HTR-8/SVneo (cell line): ENCODE data around the gene AMBRA1.
A peak's percentile ranks its signal among the peaks of the same experiment; 100 is the strongest.
"Not testable (repeated sequence)": the region's sequence is repeated elsewhere in the genome, so short reads cannot be mapped to it uniquely, and the experiment has no call there.

ENCODE experiments used
- DNase-seq: peaks from one replicate; pipeline ENCODE4 v3.0.0; 2011; ENCODE audit warnings: low spot score, mixed read lengths; ENCODE audit not compliant: insufficient read length
- FAIRE-seq: peaks from 2 replicates; lab custom pipeline; 2011; peaks lifted over from hg19 to GRCh38; lab: Jason Lieb, UNC

The AMBRA1 gene

DNA sequence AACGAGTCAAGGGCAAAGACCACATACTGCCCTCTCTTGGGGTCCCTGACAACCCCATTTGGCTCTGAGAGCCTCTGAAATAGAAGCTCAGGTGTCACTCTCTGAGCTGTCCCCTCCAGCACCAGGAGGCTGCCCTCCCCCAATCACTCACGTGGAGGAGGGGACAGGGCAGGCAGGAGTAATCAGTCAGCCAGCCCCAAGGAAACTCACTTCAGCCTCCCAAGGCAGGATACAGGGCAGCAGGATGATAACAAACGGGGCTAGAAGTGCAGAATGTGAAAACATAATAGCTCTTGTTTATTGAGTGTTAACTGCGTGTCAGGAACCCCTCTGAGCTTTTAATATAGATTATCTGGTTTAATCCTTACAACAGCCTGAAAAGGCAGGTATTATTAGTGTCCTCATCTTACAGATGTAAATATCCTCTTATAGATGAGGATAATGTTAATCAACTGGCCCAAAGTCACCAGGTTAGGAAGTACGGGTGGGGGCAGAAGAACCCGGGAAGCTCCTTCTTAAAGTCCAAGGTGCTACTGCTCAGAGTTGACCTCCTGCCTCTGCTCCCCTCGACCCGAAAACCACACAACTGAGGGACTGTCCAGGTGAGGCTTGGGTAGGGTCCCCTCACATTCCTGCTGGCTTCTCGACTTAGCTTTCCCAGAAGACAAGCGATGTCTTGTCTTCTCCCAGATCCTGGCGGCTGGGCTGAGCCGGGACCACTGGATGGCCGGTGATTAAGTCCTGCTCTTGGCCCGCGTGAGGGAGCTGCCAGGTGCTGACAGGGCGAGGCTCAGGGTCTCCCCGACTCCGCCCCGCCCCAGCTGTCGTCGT is 205.0 kb downstream of the AMBRA1 start:
- DNase-seq (no peak), FAIRE-seq (peak; percentile 16)

DNA sequence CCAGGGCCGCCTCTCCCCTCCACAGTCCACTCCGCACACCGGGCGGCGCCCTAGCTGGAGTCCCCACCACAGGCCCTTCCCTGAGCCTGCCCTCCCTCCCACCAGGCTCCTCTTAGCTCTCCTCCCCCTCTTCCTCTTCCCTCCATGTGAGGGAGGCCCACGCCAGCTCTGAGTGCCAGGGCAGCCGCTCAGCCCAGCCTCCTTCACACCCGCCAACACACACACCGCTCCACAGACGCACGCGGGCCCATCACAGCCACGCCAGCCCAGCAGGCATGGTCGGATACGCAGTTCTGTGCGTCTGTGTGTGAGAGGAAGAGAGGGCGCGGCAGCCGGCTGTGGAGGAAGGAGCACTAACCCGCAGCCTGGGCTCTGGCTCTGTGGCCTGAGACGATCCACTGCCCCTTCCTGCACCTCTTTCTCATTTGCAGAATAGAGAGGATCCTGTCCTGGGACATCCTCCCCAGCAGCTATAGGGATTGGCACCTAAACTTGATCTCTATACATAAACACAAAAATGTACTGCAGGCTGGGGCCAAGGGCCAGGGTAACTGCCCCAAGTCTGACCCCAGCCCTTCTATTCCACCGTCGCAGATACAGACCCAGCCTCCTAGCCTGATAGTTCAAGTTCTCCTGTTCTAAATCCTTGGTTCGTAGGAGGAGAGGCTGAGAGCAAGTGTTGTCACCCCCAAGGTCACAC is 205.8 kb downstream of the AMBRA1 start:
- no peak for FAIRE-seq
- DNase-seq, result no peak

DNA sequence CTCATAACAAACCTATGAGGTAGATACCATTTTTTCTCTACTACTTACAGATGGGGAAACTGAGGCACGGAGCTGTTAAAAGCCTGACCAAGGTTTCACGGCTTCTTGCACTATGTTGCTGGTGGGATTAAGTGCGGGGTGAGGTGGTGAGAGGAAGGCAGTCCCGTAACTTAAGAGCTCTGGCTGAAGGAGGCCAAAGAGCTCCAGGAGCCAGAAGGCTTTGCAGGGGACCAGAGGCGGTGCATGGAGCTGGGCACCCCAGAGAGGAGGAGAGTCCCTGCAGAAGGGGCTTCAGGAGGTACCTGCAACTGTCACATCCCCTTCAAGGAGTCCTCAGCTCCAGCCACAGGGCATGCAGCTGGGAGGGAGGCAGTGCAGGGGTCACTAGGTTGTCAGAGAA is 206.4 kb downstream of the AMBRA1 start:
- no peak for FAIRE-seq

DNA sequence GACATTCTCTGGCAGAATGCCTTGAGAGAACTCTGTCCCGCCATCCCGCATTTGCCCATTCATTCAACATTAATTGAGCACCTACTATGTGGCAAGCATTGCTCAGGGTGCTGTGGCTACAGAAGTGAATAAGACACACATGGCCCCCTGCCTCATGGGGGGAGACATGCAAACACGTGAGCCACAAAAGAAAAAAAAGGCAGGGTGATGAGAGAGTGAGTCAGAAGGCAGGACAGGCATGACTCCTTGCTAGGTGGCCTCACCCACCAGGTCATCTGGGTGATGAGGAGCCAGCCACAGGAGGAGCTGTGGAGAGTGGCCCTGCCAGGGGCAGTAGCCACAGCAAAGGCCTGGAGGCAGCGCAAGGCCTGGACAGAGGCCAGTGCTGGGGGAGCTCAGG is 207.1 kb downstream of the AMBRA1 start:
- DNase-seq (no peak), FAIRE-seq (no peak)

More for the DNA sequence above, 206.4 kb downstream of the AMBRA1 start:
- DNase-seq, result no peak

DNA sequence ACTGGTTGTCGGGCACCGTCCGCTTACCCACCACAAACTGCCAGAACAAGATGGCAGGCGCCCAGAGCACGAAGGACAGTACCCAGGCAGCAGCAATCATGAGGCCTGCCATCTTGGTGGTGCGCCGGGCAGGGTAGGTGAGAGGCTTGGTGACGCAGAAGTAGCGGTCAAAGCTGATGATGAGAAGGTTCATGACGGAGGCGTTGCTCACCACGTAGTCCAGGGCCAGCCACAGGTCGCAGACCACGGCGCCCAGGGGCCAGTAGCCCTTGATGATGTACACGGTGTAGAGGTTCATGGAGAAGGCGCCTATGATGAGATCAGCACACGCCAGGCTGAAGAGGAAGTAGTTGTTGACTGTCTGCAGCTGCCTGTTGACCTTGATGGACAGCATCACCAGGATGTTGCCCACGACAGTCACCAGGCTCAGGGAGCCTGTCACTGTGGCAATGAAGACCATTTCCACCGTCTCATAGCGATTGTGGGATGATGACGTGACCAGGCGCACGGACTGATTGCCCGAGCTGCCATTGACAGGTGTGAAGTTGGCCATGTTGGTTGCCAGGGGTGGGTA is 207.7 kb downstream of the AMBRA1 start:
- DNase-seq (no peak), FAIRE-seq (no peak)

DNA sequence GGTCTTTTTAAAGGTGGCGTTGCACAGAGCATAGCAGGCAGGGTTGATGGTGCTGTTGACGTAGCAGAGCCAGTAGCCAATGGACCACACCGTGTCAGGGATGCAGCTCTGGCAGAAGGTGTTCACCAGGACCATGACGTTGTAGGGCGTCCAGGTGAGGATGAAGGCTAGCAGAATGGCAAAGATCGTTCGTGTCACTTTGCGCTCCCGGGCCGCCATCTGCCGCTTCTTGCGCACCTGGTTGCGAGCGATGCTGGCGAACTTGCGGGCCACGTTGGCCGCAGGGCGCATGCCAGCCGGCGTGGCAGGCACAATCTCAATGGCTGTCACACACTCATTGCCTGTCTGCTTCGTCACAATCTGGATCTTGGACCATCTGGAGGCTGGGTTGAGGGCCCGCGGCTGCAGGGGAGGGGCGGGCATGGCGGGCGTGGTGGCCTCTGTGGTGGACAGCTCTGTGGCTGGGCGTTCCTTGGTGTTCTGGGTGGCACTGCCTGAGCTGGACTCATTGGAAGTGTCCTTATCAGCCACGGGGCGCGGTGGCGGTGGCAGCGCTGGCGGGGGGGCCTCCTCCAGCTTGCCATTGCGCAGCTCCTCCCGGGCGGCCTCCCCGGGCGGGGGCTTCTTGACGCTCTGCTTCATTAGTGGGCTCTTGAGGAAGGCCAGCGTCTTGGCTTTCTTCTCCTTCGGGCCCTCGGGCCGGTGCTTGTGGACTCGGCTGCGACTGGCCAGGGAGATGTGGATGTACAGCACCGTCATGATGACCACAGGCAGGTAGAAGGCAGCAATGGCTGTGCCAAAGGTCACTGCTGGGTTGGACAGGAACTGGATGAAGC is 208.4 kb downstream of the AMBRA1 start:
- no peak for DNase-seq
- FAIRE-seq, result no peak

DNA sequence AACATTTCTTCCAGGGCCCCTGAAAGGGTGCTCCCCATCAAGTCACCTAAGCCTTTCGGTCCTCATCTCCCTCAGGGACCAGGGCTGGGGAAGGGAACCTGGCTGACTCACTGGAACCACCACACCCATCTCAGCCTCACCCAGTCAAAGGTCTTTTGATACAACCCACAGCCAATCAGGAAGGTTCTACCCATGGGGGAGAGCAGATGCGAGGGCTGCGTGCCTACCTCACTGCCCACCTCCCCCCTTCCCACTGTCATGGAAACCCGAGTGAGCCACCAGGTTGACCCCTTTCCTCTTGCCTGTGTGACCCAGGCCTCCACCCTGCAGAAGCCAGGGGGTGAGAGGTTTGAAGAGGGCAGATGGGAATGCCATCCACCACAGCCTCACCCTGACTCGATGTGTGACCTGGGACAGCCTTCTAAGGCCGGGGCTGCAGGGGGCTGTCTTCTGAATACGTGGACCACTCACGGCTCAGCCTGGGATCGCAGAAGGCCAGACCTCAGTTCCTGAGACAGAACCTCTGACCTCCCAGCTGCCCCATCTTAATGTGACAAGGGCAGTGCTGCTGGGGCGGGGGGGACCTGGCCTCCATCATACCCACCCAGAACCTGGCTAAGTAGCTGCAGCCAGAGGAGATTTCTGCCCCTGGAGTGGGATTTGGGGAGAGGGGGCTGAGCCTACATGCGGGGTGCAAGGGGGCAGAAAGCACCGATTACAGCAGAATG is 209.7 kb downstream of the AMBRA1 start:
- no peak for FAIRE-seq
- DNase-seq, result no peak

DNA sequence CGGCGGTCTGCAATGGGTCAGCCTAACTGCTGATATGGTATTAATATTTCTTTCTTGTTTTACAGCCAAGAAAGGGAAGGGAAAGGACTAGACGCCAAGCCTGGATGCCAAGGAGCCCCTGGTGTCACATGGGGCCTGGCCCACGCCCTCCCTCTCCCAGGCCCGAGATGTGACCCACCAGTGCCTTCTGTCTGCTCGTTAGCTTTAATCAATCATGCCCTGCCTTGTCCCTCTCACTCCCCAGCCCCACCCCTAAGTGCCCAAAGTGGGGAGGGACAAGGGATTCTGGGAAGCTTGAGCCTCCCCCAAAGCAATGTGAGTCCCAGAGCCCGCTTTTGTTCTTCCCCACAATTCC is 210.4 kb downstream of the AMBRA1 start:
- no peak for DNase-seq
- no peak for FAIRE-seq

DNA sequence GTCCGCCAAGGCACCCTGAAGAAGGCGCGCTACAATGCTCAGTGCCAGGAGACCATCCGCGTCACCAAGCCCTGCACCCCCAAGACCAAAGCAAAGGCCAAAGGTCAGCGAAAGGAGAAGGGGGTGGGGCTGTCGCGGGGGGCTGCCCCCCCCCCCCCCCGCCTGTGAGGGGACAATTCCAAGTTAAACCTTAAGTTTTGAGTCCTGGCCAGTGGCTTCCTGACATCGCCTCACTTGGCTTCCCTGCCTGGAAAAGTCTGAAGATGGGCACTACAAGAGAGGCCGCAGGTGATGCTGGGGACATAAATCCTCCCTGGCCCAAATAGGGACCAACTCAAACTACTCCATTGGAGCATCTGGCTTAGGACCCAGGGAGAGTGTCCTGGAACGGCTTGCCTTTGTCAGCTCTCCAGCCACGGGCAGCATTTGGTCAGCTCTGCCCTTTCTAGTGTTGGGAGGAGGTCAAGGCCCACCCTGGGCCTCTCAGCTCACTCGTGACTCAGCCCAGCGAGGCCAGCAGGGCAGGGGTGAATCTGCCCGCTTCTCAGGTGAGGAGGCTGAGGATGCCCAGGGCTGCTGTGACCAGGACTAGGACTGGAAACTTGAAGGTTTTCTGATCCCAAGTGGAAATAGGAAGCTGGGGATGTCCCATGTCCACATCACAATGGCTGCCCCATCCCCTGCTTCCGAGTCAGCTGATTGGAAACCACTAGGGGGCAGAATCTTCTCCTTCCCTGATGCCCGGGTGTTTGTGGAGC is 211.0 kb downstream of the AMBRA1 start:
- FAIRE-seq (peak; percentile 31), DNase-seq (peak; percentile 74)

DNA sequence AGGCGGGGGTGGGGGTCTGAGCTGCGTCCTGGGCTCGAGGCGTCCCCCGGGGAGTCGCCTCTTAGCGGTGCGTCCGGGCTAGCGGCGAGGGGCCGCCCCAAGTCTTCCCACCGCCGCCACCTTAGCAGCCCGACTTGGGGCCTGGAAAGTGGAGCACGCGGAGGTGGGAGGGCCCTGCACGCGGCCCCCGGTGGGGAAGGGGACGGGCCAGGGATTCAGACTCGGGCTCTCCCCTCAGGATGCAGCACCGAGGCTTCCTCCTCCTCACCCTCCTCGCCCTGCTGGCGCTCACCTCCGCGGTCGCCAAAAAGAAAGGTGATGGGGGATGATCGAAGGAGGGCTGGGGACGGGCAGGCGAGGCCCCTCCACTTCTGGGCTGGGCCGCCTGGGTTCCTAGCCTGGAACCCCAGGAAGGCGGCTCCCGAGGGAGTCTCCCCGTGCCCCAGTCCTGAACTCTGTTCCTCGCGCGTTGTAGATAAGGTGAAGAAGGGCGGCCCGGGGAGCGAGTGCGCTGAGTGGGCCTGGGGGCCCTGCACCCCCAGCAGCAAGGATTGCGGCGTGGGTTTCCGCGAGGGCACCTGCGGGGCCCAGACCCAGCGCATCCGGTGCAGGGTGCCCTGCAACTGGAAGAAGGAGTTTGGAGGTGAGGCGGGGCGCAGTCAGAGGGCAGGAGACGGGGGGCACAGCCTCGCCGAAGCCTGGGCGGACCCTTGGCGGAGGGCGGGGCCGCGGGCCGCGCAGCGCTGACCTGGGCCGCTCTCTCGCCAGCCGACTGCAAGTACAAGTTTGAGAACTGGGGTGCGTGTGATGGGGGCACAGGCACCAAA is 211.8 kb downstream of the AMBRA1 start:
- DNase-seq (no peak), FAIRE-seq (no peak)

DNA sequence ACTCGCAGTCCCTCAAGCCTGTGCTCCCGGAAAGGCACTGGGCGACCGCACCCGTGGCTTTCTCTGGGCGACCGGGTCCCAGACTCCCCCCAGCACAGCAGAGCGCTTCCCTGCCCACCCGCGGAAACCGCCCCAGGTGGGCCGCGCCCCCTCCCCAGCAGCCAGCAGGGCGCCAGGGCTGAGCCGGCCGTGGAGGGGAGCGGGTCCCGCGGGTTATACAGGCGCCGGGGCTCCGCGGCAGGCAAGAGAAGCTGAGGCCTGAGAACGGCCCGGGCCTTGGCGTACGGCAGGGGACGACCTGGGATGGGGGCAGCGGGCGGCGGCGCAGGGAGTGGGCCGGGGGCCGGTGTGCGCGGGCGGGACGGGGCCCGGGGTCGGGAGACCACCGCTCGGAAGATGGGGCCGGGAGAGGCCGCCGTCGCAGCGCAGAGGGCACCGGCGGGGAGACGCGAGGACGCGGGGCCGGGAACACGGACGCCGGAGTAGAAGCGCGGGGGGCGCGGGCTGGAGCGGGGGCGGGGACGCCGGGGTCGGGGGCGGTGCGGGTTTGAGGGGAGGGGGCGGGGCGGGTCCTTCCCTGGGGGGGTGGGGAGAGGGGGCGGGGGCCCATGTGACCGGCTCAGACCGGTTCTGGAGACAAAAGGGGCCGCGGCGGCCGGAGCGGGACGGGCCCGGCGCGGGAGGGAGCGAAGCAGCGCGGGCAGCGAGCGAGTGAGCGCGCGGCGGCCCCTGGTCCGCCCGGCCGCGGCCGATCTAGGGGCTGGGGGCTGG is 212.6 kb downstream of the AMBRA1 start, which contains the start of gene MDK:
TSS of gene MDK (plus strand) at position 622 of the 771 bp plus-strand sequence. CDS start 389 bp downstream, outside the sequence.
- no peak for DNase-seq
- no peak for FAIRE-seq

DNA sequence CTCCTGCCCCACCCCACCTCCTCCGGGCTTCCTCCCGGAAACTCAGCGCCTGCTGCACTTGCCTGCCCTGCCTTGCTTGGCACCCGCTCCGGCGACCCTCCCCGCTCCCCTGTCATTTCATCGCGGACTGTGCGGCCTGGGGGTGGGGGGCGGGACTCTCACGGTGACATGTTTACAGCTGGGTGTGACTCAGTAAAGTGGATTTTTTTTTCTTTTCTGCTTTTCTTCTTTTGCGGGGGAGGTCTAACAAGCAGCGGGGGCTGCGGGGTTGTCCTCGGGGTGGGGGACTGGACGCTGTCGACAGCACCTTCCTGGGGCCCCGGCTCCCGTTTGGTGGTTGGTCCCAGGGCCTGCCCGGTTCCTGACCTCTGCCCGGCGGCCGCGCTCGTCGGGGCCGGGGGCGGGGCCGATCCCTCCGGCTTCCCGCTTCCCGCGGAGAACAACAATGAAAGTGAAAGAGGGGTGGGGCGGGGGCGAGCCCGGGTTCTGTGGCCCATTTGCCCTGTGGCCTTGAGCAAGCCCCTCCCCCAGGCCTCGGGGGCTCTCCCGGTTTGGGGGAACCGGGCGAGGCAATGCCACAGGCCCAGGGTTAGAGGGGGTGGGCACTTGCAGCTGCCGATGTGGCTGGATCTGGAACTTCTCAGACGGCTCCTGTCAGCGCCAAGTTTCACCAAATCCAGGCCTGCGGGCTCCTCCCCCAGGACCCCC is 213.3 kb downstream of the AMBRA1 start:
- DNase-seq (peak; percentile 75), FAIRE-seq (peak; percentile 59)

DNA sequence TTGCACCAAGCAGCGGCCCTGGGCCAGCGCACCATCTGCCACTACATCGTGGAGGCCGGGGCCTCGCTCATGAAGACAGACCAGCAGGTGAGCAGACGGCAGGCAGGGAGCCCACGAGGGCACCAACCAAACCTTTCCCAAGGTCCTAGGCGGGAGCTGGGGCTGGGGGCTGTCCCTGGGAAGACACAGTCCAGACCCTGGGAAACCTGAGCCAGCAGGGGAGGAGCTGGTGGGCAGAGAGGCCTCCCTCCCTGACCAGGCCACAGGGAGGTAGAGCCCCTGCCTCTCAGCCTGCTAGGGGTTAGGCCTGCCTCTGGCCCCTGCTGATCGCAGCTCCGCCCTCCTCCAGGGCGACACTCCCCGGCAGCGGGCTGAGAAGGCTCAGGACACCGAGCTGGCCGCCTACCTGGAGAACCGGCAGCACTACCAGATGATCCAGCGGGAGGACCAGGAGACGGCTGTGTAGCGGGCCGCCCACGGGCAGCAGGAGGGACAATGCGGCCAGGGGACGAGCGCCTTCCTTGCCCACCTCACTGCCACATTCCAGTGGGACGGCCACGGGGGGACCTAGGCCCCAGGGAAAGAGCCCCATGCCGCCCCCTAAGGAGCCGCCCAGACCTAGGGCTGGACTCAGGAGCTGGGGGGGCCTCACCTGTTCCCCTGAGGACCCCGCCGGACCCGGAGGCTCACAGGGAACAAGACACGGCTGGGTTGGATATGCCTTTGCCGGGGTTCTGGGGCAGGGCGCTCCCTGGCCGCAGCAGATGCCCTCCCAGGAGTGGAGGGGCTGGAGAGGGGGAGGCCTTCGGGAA is 214.1 kb downstream of the AMBRA1 start:
- FAIRE-seq, DNase-seq: not testable (repeated sequence)

DNA sequence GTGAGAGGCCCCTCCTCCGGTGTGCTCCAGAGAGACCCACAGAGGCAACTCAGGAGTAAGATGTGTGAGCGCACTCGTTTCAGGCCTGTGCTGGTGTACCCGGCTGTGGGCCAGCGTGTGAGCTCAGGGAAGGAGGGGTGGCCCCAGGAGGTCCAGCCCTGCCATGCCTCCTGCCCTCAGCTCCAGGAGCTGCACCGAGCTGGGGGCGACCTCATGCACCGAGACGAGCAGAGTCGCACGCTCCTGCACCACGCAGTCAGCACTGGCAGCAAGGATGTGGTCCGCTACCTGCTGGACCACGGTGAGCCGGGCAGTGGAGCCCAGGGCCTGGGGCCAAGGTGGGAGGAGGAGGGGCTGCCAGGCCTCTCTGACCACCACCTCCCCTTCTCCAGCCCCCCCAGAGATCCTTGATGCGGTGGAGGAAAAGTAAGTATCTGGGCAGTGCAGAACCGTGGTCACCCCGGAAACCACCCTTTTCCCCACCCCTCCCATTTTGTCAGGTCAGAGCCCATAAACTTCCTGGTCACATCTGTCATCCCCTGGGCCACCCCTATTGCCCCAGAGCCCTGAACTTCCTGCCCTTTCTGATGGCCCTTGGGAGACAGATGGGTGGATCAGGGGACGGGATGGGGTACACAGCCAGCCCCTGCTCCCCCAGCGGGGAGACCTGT is 214.9 kb downstream of the AMBRA1 start:
- FAIRE-seq (no peak), DNase-seq (no peak)

DNA sequence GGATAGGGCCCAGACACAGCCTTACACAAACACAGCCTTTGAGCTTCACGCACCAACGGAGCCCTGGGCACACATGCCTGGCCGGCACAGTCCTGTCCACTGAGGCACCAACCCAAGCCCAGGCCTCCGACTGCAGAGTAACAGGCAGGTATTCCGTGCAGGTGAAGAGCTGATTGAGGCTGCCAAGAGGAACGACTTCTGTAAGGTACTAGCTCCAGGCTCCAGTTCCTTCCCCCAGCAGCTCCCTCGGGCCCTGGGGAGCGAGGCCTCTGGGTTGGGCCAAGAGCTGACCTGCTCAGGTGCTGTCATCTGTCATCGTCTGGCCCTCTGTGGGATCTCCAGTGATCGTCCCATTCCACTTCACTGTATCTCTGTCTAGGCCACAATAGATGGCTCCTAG is 215.5 kb downstream of the AMBRA1 start:
- no peak for DNase-seq
- FAIRE-seq, result no peak
